HG03575 (cell line): ENCODE results near the gene ADAMTS8.

Experiments used
- ATAC-seq: cut with Tn5 transposase; IDR thresholded peaks from one replicate; pipeline ENCODE4 v1.9.1; 2021; ENCODE audit not compliant: unreplicated experiment, insufficient number of reproducible peaks, low FRiP score; ENCODE audit errors: extremely low read depth

The ADAMTS8 gene, protein sequence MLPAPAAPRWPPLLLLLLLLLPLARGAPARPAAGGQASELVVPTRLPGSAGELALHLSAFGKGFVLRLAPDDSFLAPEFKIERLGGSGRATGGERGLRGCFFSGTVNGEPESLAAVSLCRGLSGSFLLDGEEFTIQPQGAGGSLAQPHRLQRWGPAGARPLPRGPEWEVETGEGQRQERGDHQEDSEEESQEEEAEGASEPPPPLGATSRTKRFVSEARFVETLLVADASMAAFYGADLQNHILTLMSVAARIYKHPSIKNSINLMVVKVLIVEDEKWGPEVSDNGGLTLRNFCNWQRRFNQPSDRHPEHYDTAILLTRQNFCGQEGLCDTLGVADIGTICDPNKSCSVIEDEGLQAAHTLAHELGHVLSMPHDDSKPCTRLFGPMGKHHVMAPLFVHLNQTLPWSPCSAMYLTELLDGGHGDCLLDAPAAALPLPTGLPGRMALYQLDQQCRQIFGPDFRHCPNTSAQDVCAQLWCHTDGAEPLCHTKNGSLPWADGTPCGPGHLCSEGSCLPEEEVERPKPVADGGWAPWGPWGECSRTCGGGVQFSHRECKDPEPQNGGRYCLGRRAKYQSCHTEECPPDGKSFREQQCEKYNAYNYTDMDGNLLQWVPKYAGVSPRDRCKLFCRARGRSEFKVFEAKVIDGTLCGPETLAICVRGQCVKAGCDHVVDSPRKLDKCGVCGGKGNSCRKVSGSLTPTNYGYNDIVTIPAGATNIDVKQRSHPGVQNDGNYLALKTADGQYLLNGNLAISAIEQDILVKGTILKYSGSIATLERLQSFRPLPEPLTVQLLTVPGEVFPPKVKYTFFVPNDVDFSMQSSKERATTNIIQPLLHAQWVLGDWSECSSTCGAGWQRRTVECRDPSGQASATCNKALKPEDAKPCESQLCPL

DNA sequence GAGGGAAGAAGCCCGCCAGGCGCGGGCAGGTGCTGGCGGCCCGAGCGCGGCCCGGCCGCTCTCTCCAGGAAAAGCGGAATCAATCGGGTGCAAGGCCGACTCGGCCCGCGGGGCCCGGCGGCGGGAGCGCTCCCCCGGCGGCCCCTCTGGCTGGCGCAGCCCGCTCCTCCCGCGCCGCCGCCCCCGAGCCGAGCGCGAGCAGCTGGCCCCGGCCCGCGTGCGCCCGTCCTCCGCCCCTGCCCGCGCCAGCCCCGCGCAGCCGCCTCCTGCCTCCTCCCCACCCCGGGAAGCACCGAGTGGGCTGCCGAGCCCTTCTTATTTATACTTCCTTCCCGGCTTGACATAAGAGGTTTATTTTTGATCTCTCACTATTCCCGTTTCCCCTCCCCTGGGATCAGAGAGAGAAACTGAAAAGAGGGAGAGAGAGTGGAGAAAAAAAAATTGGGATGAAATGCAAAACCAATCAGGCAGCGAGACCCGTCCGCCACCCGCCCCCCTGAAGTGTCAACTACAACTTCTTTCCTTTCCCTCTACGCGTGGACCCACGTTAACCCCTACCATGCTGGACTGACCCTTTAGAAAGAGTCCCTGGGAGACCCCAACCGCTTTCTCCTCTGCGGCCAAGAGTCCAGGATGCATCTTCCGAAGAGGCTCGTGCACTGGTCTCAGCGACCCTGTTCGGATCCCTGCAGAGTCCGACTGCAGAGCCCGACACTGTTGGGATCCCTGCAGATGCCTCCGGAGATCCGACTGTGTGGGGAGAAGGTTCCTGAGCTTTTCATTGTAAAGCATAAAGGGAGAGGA is at the start of gene ADAMTS8:
ADAMTS8 (minus strand) TSS at position 294 of the 804 bp plus-strand sequence. CDS start 323 bp downstream, outside the sequence.
- no peak for ATAC-seq

GRCh38 chr11:130477586-130478203 is 49.3 kb upstream of the ADAMTS8 start:
- ATAC-seq, result no peak

GRCh38 chr11:130476922-130477491 is 48.6 kb upstream of the ADAMTS8 start:
- no peak for ATAC-seq

DNA sequence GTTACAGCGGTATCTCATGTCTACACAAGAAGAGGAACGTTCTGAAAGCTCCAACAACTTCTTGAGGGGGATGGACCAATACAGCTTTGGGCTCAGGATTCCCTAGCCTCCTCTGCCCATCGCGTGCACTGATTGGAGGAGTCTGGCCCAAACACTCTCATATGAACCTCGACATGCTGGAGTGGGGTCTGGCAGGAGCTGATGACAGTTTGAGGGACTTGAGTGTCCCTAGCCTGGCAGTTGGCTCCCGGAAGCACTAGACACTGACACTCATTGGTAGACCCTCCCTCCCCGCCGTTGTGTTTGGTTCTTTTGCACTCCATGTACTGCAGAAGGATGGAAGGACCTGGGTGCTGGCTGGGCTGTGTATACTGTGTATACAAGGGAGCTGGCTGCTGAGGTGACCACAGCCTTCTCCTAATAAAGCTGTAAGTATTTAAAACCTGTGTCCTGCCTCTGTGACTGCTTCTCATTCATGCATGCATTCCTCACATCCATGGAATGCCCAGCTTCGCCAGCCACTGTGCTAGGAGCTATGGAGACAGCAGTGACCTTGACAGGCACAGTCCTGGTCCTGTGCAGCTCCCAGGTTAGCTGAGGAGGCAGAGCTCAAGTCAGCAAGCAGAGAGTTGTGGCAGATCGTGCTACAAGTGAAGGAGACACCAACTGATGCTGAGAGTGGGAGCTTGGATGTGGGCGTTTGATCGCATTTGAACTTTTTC is 48.0 kb upstream of the ADAMTS8 start:
- no peak for ATAC-seq

GRCh38 chr11:130475426-130476053 is 47.1 kb upstream of the ADAMTS8 start:
- ATAC-seq, result no peak

DNA sequence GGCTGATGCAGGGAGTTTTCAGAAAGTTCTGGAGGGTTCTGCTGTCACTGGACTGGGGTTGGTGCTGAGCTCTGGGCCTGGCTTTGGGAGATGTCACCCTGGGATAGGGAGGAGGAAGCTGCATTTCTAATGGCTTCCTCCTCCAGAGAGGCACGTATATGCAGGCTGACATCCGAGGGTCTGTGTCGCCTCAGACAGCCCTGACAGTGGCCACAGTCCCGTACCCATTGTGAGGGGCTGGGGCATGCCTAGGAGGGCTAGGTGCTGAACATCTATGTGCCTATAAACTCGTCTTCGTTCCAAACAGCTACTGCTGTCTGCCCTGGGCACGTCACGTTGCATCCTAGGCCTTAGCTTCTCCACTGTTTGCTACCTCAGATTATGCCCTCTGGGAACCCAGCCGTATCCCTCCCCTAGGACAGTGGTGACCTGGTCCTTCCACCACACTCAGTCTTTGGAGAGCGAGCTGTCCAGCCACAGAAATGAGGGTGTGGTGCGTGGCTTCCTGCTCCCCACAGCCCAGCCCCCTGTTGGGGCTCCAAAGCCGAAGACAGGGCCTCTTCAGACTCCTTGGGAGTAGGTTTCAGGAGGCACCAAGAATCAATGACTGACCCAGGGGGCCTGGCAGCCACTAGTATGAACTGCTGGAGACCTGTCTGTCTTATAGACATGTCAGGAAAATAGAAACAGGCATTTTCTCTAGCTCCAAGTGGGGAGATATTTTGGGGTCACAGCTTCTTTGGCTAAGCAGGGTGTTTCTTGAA is 46.4 kb upstream of the ADAMTS8 start:
- no peak for ATAC-seq

DNA sequence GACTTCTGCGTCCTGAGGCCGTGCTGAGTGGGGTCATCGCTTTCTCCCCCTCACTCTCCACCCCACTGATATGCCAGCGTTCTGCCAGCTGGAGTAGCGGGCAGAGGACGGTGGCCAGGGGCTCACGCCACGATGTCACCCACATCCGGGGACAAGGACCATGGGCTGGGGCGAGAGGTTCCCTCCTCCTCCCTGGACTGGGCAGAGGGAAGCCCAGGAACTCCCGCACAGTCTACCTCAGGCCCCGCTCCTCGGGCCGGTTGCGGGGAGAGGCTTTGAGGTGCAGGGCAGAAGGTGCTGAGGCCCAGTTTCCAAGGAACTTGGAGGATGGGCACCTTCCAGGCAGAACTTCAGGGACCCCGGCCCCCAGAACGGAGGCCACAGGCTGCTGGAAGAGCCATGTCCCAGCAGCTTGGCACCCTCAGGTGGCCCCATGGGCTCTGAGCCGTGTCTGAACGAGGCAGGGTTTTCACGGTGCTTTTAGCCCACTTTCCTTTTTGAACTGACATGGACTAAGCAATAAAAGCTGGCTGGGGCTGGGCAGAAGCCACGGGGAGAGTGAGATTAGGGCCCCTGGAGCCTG is 45.5 kb upstream of the ADAMTS8 start:
- ATAC-seq, result no peak

DNA sequence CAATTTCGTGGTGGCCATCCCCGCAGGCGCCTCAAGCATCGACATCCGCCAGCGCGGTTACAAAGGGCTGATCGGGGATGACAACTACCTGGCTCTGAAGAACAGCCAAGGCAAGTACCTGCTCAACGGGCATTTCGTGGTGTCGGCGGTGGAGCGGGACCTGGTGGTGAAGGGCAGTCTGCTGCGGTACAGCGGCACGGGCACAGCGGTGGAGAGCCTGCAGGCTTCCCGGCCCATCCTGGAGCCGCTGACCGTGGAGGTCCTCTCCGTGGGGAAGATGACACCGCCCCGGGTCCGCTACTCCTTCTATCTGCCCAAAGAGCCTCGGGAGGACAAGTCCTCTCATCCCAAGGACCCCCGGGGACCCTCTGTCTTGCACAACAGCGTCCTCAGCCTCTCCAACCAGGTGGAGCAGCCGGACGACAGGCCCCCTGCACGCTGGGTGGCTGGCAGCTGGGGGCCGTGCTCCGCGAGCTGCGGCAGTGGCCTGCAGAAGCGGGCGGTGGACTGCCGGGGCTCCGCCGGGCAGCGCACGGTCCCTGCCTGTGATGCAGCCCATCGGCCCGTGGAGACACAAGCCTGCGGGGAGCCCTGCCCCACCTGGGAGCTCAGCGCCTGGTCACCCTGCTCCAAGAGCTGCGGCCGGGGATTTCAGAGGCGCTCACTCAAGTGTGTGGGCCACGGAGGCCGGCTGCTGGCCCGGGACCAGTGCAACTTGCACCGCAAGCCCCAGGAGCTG is 44.8 kb upstream of the ADAMTS8 start:
- ATAC-seq, result no peak

- no peak for ATAC-seq
Observed at GRCh38 chr11:130472434-130472961, 44.1 kb upstream of the ADAMTS8 start.

DNA sequence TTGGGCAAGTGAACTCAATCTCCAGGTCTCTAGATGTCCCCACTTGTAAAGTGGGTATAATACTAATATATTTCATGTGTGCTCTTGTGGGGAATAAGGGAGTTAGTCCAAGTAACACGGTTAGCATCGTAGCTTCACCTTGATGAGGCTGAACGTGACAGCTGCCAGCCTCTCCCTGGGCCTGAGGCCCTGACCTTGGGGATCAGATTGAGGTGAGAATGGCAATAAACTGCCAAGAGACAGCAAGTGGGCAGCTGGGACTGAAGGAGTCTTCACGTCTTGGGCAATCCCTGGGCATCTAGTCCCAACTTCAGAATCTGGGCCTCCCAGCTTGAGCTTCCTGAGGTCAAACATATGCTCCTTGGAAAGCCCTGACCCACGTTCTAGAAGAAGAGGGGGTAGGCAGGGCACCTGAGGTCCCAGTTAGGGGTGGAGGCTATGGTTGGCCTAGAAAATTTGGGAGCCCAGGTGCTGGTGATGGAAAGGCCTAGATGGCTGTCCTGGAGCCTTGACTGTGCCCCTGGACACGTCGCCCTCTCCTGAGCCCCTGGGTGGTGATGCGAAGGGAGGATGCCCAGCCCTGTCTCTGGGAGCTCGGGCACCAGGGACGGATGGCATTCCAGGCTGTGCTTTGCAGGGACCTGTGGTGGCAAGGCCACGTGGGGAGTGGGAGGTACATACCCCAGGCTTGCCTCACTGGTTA is 43.5 kb upstream of the ADAMTS8 start:
- no peak for ATAC-seq

DNA sequence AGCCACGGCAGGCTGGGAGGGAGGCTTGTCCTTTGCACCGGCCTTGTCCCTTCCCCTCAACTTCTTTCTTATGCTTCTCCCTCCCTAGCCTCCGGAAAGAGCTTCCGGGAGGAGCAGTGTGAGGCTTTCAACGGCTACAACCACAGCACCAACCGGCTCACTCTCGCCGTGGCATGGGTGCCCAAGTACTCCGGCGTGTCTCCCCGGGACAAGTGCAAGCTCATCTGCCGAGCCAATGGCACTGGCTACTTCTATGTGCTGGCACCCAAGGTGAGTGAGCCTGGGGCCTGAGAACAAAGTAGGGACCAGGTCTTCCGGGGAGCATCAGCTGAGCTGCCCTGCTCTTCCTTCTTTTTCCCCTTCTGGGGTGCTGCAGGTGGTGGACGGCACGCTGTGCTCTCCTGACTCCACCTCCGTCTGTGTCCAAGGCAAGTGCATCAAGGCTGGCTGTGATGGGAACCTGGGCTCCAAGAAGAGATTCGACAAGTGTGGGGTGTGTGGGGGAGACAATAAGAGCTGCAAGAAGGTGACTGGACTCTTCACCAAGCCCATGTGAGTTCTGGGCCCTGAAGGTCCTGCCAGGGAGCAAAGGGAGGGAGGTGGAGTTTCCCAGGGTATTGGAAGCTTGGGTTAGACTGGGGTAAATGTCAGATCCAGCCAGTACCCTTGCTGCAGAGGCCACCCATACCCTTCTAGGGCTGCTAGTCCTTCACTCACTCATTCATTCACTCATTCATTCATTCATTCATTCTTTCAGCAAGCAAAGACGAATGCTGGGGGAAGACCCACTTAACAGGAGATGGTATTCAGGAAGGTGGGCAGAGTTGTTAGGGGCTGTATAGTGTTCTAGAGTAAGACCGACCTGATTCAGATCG is 42.7 kb upstream of the ADAMTS8 start:
- ATAC-seq, result no peak

DNA sequence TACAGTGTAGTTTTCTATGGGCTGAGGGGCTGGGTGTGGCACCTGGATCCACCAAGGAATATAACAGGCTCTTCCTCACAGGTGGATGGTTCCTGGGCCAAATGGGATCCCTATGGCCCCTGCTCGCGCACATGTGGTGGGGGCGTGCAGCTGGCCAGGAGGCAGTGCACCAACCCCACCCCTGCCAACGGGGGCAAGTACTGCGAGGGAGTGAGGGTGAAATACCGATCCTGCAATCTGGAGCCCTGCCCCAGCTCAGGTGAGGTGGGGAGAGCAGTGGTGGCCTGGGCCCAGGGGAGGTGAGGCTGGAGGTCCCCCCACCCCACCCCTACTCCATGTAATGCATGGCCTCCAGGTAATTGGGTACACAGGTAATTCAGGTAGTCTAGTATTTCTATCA is 40.8 kb upstream of the ADAMTS8 start:
- ATAC-seq, result no peak

DNA sequence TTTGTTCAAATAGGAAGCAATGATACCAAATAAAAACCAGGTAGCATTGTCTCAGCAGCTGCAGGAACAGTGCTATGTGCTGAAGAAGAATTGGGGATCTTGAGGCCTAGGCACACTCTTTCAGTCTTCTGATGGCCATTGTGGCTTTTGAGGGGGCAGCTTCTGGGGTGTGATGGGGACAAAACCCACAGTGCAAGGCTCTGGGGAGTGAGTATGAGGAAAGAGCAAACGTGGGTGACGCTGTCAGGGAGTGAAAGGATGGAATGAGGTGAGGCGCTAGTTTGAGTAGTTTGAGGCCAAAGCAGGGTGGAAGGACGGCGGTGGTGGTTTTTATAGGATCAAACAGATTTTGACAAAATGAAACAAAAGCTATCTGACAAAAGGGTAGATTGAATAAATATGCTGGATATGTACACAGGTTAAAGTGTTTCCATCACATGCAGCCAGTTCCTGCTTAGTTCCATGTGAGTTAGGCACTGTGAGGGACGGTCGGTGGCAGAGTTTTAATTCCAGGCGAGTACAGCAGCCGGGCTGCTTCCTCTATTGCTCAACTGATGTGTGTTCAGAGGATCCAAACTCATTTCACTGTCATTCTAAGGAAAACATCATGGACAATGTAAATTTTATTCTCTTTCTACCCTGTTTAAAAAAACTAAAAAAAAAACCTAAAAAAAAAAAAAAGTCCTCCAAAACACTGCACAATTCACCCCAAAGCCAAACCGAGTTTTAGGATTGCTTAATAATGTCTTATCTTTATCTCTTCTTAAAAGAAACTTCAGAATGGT is 38.9 kb upstream of the ADAMTS8 start:
- no peak for ATAC-seq
